Fibroblast of lung (primary cell): ENCODE measurements around the gene MAP4K4. TPM values are rescaled to one million over a fixed set of nuclear protein-coding genes. Genes with fewer than 3 reads are reported as not detected.

ENCODE experiments used
- DNase-seq, 2 donors: peaks; one replicate each; pipeline versions ENCODE4 v3.0.0 to v3.0.0-alpha.2; 2010; ENCODE audit warnings: low read depth in 2 of 2
- H2AFZ ChIP-seq: 2 replicates; pipeline ENCODE4 v1.5.1; 2012; ENCODE audit warnings: low read length, control low read depth, inconsistent platforms
- H3K27ac ChIP-seq: 2 replicates; pipeline ENCODE4 v1.5.1; 2011; ENCODE audit warnings: low read length, control low read depth; ENCODE audit not compliant: insufficient read depth
- H3K27me3 ChIP-seq: 2 replicates; pipeline ENCODE4 v1.5.1; 2011; ENCODE audit warnings: mild to moderate bottlenecking, low read length; ENCODE audit not compliant: control insufficient read depth, insufficient read depth
- H3K36me3 ChIP-seq: 2 replicates; pipeline ENCODE4 v1.5.1; 2011; ENCODE audit warnings: low read length; ENCODE audit not compliant: control insufficient read depth, insufficient read depth
- H3K4me1 ChIP-seq: 2 replicates; pipeline ENCODE4 v1.5.1; 2011; ENCODE audit warnings: low read length; ENCODE audit not compliant: control insufficient read depth, insufficient read depth; ENCODE audit errors: extremely low read depth
- H3K4me2 ChIP-seq: 2 replicates; pipeline ENCODE4 v1.5.1; 2011; ENCODE audit warnings: low read length, control low read depth; ENCODE audit not compliant: insufficient read depth; ENCODE audit errors: extremely low read depth
- H3K4me3 ChIP-seq, 4 experiments: fragments of 200-600 bp in 1 of 4; sonication (generic) in 1 of 4; replicated peaks in 1 of 4; 2 replicates each; pipeline ENCODE4 v1.5.1; 2011 to 2016; ENCODE audit warnings: low read length in 4 of 4, low read depth in 3 of 4, mild to moderate bottlenecking in 3 of 4, control low read depth in 2 of 4, inconsistent platforms in 1 of 4, mixed read lengths in 1 of 4; ENCODE audit not compliant: insufficient read depth in 1 of 4; ENCODE audit errors: control extremely low read depth in 1 of 4
- H3K79me2 ChIP-seq: 2 replicates; pipeline ENCODE4 v1.5.1; 2012; ENCODE audit warnings: mild to moderate bottlenecking, low read length, inconsistent platforms; ENCODE audit not compliant: control insufficient read depth, insufficient read depth
- H3K9ac ChIP-seq: 2 replicates; pipeline ENCODE4 v1.5.1; 2011; ENCODE audit warnings: mild to moderate bottlenecking, low read length, control low read depth; ENCODE audit not compliant: insufficient read depth
- H3K9me3 ChIP-seq: 2 replicates; pipeline ENCODE4 v1.5.1; 2012; ENCODE audit warnings: low read depth, low read length; ENCODE audit not compliant: control insufficient read depth, insufficient read depth
- H4K20me1 ChIP-seq: 2 replicates; pipeline ENCODE4 v1.5.1; 2011; ENCODE audit warnings: low read length; ENCODE audit not compliant: control insufficient read depth, insufficient read depth; ENCODE audit errors: extremely low read depth
- EZH2 ChIP-seq: IDR thresholded peaks from 2 replicates; pipeline ENCODE4 v1.5.1; 2012; ENCODE audit warnings: low read length, control low read depth, mild to moderate bottlenecking; ENCODE audit errors: missing control alignments
- polyA plus RNA-seq, 2 donors: library from polyadenylated mRNA; depleted of rRNA in 1 of 2; stranded (reverse) in 1 of 2; unstranded in 1 of 2; fragments of >200 nt; gene quantifications; 2 replicates each; pipeline ENCODE4 v1.2.1, GENCODE V29; 2011 to 2012; ENCODE audit warnings: missing spikeins in 1 of 2
- total RNA-seq: library from RNA; depleted of rRNA; stranded (reverse); fragments of >200 nt; gene quantifications from 2 replicates; pipeline ENCODE4 v1.2.1, GENCODE V29; 2014
- TF ChIP-seq, protein P1 (sequence below), 2 donors: IDR thresholded peaks in 1 of 2; conservative IDR thresholded peaks in 1 of 2; 1 replicate in 1 of 2; 2 replicates in 1 of 2; pipeline ENCODE4 v1.5.1; 2011 to 2012; ENCODE audit warnings: low read length in 2 of 2, control low read depth in 1 of 2, inconsistent platforms in 1 of 2, low read depth in 1 of 2, mild to moderate bottlenecking in 1 of 2

Gene MAP4K4
- total and polyA plus RNA-seq, 2 donors (not counting 1 experiment from before 2014, with no cell fraction given): 113 to 164 TPM

GRCh38 chr2:101872480-101872879 lies 175.0 kb downstream of the MAP4K4 start:
- H3K9me3 ChIP-seq: no peaks in the 10 kb centered on the region
- no peaks in the 10 kb centered on the region for H3K27me3 ChIP-seq
- H3K4me2 ChIP-seq: no peak overlapping the region
- H3K36me3 ChIP-seq: peaks cover 30% of the 10 kb centered on the region
- no peaks in the 10 kb centered on the region for H4K20me1 ChIP-seq
- no peak overlapping the region for H3K27ac ChIP-seq
- H3K79me2 ChIP-seq: peaks cover 4% of the 10 kb centered on the region
- peak in 1 of 2 donors; percentile 33 for DNase-seq
- TF ChIP-seq, protein P1, sequence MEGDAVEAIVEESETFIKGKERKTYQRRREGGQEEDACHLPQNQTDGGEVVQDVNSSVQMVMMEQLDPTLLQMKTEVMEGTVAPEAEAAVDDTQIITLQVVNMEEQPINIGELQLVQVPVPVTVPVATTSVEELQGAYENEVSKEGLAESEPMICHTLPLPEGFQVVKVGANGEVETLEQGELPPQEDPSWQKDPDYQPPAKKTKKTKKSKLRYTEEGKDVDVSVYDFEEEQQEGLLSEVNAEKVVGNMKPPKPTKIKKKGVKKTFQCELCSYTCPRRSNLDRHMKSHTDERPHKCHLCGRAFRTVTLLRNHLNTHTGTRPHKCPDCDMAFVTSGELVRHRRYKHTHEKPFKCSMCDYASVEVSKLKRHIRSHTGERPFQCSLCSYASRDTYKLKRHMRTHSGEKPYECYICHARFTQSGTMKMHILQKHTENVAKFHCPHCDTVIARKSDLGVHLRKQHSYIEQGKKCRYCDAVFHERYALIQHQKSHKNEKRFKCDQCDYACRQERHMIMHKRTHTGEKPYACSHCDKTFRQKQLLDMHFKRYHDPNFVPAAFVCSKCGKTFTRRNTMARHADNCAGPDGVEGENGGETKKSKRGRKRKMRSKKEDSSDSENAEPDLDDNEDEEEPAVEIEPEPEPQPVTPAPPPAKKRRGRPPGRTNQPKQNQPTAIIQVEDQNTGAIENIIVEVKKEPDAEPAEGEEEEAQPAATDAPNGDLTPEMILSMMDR (conservative IDR thresholded peaks at IDR 0.05 in 1 of 2, IDR thresholded peaks at IDR 0.05 in 1 of 2; ENCODE audit: low read depth in 1 of 2, low read length in 2 of 2): no peak
- no peak overlapping the region for H2AFZ ChIP-seq
- H3K9ac ChIP-seq: no peak overlapping the region
- no peaks in the 10 kb centered on the region for H3K4me1 ChIP-seq
- H3K4me3 ChIP-seq: no peak overlapping the region

- H3K4me2 ChIP-seq: no peak overlapping the region
- H3K9me3 ChIP-seq: no peaks in the 10 kb centered on the region
- TF ChIP-seq EZH2: no peak
- TF ChIP-seq, protein P1 (conservative IDR thresholded peaks at IDR 0.05 in 1 of 2, IDR thresholded peaks at IDR 0.05 in 1 of 2; ENCODE audit: low read depth in 1 of 2, low read length in 2 of 2): peak in 1 of 2 donors; percentile 36
- H3K27ac ChIP-seq: no peak overlapping the region
- DNase-seq: peak in 1 of 2 donors; percentile 24
- no peak overlapping the region for H3K4me3 ChIP-seq
- H3K79me2 ChIP-seq: peaks cover 4% of the 10 kb centered on the region
- no peaks in the 10 kb centered on the region for H4K20me1 ChIP-seq
- H3K27me3 ChIP-seq: no peaks in the 10 kb centered on the region
- peaks cover 31% of the 10 kb centered on the region for H3K36me3 ChIP-seq
- H3K9ac ChIP-seq: no peak overlapping the region
- no peaks in the 10 kb centered on the region for H3K4me1 ChIP-seq
- H2AFZ ChIP-seq: no peak overlapping the region
Measured at GRCh38 chr2:101873543-101873942, 176.0 kb downstream of the MAP4K4 start.

GRCh38 chr2:101874069-101874468 lies 176.6 kb downstream of the MAP4K4 start:
- Histone ChIP-seq H3K36me3 (peaks cover 30% of the 10 kb centered on the region), H3K4me2 (no peak overlapping the region), H3K27ac (no peak overlapping the region), H4K20me1 (no peaks in the 10 kb centered on the region), H3K27me3 (no peaks in the 10 kb centered on the region), H3K4me3 (no peak overlapping the region), H3K4me1 (no peaks in the 10 kb centered on the region), H3K9me3 (no peaks in the 10 kb centered on the region), H2AFZ (no peak overlapping the region), H3K9ac (no peak overlapping the region), H3K79me2 (peaks cover 4% of the 10 kb centered on the region)
- DNase-seq: no peak
- no peak for TF ChIP-seq EZH2
- TF ChIP-seq, protein P1 (conservative IDR thresholded peaks at IDR 0.05 in 1 of 2, IDR thresholded peaks at IDR 0.05 in 1 of 2; ENCODE audit: low read depth in 1 of 2, low read length in 2 of 2): no peak
